T-helper 17 cell (primary cell): ENCODE measurements around the gene CLSTN2. TPM values are rescaled to one million over a fixed set of nuclear protein-coding genes. Genes with fewer than 3 reads are reported as not detected.

Experiments used
- ATAC-seq: fragments of 150-1000 bp; cut with Tn5 transposase; 2 replicates; pipeline ENCODE4 v1.10.0; 2021; ENCODE audit warnings: mild to moderate bottlenecking, moderate library complexity
- DNase-seq, 3 donors: peaks; one replicate each; pipeline versions ENCODE4 v3.0.0 to v3.0.0-alpha.2; 2020 to 2021
- H3K9me3 ChIP-seq: one replicate; pipeline ENCODE4 v1.7.0; 2013; ENCODE audit warnings: low read length, mild to moderate bottlenecking; ENCODE audit not compliant: control insufficient read depth, poor library complexity, severe bottlenecking
- H3K27ac Mint-ChIP-seq: one replicate; pipeline ENCODE4 v1.8.0; 2022; ENCODE audit warnings: mild to moderate bottlenecking, moderate library complexity, mixed read lengths
- H3K27me3 Mint-ChIP-seq: one replicate; pipeline ENCODE4 v1.8.0; 2022; ENCODE audit warnings: mixed read lengths
- H3K36me3 Mint-ChIP-seq: one replicate; pipeline ENCODE4 v1.8.0; 2022; ENCODE audit warnings: low read depth, mixed read lengths
- H3K4me1 Mint-ChIP-seq: one replicate; pipeline ENCODE4 v1.8.0; 2022; ENCODE audit warnings: mild to moderate bottlenecking, mixed read lengths
- H3K4me3 Mint-ChIP-seq: one replicate; pipeline ENCODE4 v1.8.0; 2022; ENCODE audit warnings: mild to moderate bottlenecking, moderate library complexity, mixed read lengths
- total RNA-seq, 4 donors: library from RNA in 2 of 4; stranded (reverse) in 2 of 4; gene quantifications; one replicate each; pipeline ENCODE4 v1.2.3 and lab custom pipeline; 2022 to 2026

Gene CLSTN2
- total RNA-seq, 2 donors from 2014 or later = not detected

DNA sequence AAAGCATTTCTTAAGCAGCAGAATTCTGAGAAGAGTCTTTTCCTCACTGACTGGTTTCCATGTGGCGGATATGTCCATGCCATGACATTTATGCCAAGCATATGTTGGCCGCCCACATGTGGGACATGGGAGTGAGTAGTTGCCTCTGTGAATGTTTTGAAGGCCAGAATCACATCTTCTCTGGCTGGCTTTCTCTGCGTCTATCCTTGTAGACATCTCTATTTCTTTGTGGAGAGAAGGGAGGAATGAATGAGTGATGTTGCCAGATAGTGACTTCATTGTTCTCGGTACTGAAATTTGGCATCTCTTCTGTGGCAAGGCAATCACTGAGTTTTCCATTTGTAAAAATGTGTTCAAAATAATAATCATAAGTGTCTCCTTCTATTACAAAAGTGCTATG lies 316.0 kb downstream of the CLSTN2 start:
- no peaks in the 10 kb centered on the region for H3K27me3 Mint-ChIP-seq
- no peak overlapping the region for H3K27ac Mint-ChIP-seq
- H3K36me3 Mint-ChIP-seq = no peaks in the 10 kb centered on the region
- H3K9me3 ChIP-seq = no peaks in the 10 kb centered on the region
- H3K4me3 Mint-ChIP-seq = no peak overlapping the region
- ATAC-seq (no peak), DNase-seq (no peak)
- H3K4me1 Mint-ChIP-seq = no peaks in the 10 kb centered on the region

DNA sequence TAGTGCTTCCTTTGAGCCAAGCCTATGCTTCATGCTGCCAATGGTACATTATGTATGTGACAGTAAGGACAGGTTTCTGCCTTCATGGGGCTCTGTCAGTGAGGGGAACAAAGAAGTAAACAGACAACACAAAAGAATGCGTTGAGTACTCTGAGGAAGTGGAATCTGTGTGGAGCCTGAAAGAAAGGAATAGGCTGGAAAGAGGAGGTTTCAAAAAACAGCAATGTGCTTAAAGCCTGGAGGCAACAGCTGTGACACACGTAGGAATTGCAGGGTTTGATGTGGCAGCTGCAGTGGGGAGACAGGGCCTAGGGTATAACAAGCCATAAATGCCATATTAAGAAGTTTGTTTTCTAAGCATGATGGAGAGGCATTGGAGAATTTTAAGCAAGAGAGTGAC lies 316.7 kb downstream of the CLSTN2 start:
- H3K27me3 Mint-ChIP-seq = no peaks in the 10 kb centered on the region
- no peak overlapping the region for H3K4me3 Mint-ChIP-seq
- H3K27ac Mint-ChIP-seq = no peak overlapping the region
- no peaks in the 10 kb centered on the region for H3K36me3 Mint-ChIP-seq
- no peaks in the 10 kb centered on the region for H3K4me1 Mint-ChIP-seq
- ATAC-seq = no peak
- H3K9me3 ChIP-seq = no peaks in the 10 kb centered on the region
- DNase-seq = no peak

DNA sequence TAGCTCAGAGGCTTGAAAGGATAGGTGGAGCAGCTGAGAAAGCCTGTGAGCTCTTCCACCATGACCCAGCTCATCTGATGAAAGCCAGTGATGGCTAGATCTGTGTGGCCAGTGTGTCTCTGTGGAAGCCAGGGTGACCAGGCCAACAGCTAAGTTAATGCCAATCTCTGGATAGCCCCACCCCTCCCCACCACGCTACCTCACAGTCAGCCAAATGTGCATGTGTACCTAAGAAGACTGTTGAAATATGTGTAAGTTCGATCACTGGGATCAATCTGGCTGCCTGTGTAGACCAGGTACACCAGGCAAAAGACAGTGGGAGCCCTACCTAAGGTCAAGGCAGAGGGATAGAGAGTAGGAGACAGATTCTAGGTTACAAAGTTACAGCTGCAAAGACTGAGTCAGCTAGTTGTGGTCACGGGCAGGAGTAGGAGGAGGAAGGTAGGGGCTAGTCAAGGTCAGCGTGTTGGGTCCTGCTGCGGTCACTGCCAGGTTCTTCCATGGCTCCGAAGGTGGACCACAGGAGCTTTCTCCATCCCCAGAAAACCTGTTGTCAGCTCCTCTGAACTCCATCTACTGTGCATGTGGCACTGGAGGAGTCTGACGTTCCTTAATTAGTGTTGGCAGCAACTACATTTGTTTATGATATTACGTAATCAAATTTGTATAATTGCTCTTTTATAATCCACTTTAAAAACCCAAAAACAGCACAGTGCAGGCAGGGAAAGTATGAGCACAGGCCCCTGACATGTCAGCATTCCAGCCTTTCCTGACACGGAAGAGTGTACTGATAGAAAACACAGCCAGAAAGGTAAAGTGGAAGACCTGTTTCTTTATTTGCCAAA lies 318.0 kb downstream of the CLSTN2 start:
- H3K36me3 Mint-ChIP-seq = no peaks in the 10 kb centered on the region
- ATAC-seq (no peak), DNase-seq (no peak)
- H3K9me3 ChIP-seq = no peaks in the 10 kb centered on the region
- no peaks in the 10 kb centered on the region for H3K4me1 Mint-ChIP-seq
- no peak overlapping the region for H3K27ac Mint-ChIP-seq
- H3K27me3 Mint-ChIP-seq = no peaks in the 10 kb centered on the region
- no peak overlapping the region for H3K4me3 Mint-ChIP-seq

DNA sequence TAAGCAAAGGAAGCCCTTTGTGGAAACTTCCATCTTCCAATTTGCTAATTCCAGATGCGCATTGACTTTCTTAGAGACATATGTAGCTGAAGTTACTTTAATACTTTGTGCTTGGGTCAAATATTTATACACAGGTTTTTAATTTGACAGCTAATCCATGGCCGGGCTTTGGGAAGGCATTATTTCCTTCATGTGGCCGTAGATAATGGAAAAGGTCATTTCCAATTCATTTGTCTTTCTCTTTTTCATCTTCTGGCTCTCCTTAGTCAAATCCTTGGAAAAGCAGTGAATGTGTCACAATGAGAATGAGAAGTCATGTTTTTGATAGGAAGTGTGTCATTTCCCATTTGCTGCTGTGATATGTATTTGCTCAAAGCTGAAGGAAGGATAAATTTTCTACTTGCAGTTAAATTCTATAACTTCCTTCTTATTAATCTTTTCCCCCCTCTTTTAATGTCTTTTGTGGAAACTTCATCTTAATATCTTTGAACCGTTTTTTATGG lies 323.3 kb downstream of the CLSTN2 start:
- H3K36me3 Mint-ChIP-seq = no peaks in the 10 kb centered on the region
- H3K27me3 Mint-ChIP-seq = no peaks in the 10 kb centered on the region
- H3K4me3 Mint-ChIP-seq = no peak overlapping the region
- ATAC-seq (no peak), DNase-seq (no peak)
- no peaks in the 10 kb centered on the region for H3K9me3 ChIP-seq
- H3K4me1 Mint-ChIP-seq = no peaks in the 10 kb centered on the region
- no peak overlapping the region for H3K27ac Mint-ChIP-seq

DNA sequence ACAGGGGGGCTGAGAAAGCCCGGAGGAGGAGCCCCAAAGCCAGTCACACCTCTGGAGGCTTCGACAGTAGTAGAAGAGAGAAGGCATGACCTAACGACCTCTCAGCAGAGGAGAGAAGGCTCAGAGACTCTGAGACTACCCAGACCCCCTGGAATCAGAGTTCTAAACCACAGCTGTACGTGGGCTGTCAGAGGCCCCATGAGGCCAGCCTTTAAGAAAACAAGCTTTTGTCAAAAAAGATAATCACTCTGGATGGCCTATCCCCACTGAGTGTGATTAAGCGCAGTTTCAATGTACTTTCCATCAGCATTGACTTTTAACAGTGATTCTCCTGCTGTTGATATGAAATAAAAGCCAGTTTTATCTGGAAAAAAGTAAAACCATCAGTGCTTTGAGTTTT lies 330.3 kb downstream of the CLSTN2 start:
- H3K9me3 ChIP-seq = no peaks in the 10 kb centered on the region
- DNase-seq (no peak), ATAC-seq (no peak)
- no peak overlapping the region for H3K4me3 Mint-ChIP-seq
- H3K27ac Mint-ChIP-seq = no peak overlapping the region
- H3K27me3 Mint-ChIP-seq = no peaks in the 10 kb centered on the region
- no peaks in the 10 kb centered on the region for H3K36me3 Mint-ChIP-seq
- no peaks in the 10 kb centered on the region for H3K4me1 Mint-ChIP-seq

DNA sequence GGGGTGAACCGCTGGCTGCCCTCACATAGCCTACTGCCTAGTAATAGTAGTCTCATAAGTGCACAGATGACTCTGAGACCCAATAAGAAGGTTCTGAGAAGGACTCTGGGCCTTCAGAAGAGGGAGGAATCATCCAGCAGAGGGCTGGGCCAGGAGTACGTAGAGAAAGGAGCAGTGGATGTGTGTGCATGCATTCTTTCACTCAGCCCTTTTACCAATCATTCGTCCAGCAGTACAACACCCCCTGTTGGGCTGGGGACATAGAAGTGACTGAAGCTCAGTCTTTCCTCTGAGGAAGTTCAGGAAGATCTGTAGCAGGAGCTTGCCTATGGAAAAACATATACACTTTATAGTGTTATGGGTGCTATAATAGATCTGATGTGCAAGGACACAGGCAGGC lies 333.1 kb downstream of the CLSTN2 start:
- DNase-seq (no peak), ATAC-seq (no peak)
- Mint-ChIP-seq H3K27me3 (no peaks in the 10 kb centered on the region), H3K4me3 (no peak overlapping the region), H3K36me3 (no peaks in the 10 kb centered on the region), H3K27ac (no peak overlapping the region), H3K4me1 (no peaks in the 10 kb centered on the region)
- no peaks in the 10 kb centered on the region for H3K9me3 ChIP-seq

DNA sequence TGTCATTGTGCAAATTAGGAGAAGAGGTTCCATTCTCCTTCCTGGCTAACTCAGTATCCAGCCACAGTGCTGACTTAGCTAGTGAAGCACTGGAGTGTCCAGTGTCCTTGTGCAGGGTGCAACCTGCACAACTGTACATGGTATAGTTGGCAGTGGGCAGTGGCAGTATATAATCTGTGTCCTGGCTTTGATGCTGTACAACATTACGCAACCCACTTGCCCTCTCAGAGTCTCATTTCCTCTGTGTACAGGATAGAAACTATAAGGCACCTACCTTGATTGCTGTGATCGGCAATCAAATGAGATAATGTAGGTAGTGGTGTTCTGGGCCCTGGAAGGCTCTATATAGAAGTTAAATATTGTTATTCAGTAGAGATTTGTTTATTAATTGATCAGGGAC lies 333.6 kb downstream of the CLSTN2 start:
- H3K4me1 Mint-ChIP-seq = no peaks in the 10 kb centered on the region
- no peak overlapping the region for H3K4me3 Mint-ChIP-seq
- ATAC-seq (no peak), DNase-seq (no peak)
- H3K27ac Mint-ChIP-seq = no peak overlapping the region
- no peaks in the 10 kb centered on the region for H3K27me3 Mint-ChIP-seq
- H3K36me3 Mint-ChIP-seq = no peaks in the 10 kb centered on the region
- no peaks in the 10 kb centered on the region for H3K9me3 ChIP-seq

DNA sequence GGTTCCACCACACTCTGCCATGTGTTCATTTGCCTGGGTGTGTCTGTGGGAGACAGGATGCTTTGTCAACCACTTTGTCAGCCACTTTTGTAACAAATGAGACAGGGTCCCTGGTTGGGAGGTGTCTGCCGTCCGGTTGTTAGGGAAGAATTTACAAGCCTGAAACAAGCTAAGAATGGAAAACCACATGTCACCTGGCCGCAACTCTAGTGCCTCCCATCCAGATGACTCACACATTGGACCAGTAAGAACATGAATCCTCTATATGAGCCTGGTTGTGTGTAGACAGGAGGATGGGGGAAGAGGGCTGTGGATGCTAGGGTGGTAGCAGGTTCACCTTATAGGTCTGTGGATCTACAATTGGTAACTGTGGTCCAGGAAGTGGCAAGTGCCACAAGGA lies 335.3 kb downstream of the CLSTN2 start:
- DNase-seq = no peak
- peaks cover 4% of the 10 kb centered on the region for H3K27me3 Mint-ChIP-seq
- no peak overlapping the region for H3K4me3 Mint-ChIP-seq
- no peak overlapping the region for H3K27ac Mint-ChIP-seq
- H3K4me1 Mint-ChIP-seq = no peaks in the 10 kb centered on the region
- no peaks in the 10 kb centered on the region for H3K9me3 ChIP-seq
- no peak for ATAC-seq
- H3K36me3 Mint-ChIP-seq = peaks cover 2% of the 10 kb centered on the region

DNA sequence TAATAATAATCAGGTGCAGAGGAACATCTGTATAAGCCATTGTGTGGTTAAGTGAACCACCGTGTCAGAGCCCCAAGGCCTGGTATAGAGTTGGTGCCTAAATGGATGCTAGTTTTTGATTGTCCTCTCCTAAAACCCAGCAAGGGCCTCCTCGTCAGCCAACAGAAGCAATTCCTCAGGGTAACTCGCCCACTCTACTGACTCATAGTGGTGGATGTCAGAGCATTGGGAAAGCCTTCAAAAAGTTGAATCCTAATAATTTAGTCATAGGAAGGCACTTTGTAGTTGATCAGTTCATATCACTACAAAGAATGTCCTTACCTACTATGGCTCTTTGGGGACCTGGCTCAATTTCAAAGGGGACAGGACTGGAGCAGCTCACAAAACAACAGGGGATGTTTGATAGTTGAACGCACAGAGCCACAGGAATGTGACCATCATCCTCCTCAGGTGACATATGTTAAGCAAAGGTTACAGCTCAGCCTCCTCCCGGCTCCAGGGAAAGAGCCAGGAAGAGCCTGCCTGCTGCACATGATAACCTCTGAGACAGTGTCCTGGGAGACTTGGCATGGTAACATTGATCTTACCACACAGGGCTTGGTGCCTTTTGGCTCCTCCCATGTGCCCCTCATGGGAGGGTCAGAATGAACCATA lies 338.7 kb downstream of the CLSTN2 start:
- no peak for ATAC-seq
- H3K27ac Mint-ChIP-seq = no peak overlapping the region
- DNase-seq = no peak
- H3K36me3 Mint-ChIP-seq = peaks cover 2% of the 10 kb centered on the region
- no peaks in the 10 kb centered on the region for H3K9me3 ChIP-seq
- H3K27me3 Mint-ChIP-seq = peaks cover 4% of the 10 kb centered on the region
- H3K4me1 Mint-ChIP-seq = no peaks in the 10 kb centered on the region
- H3K4me3 Mint-ChIP-seq = no peak overlapping the region

DNA sequence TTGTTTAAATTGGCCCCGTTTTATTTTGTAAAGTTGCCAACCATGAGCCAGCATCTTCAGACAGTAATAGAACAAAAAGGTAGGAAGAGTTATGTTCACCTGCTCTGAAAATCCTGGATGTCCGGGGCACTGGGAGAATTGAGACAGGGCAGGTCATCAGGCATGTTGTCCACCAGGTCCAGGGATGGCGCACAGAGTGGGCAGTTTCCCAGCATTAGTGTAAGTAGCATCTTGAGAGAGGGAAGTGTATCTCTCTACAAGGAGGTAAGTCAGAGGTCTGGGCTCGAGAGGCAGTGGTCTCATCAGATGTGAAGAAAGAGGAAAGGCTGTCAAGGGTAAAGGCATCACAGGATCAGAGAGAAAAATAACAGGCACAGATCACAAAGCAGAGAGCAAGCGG lies 339.4 kb downstream of the CLSTN2 start:
- Mint-ChIP-seq H3K36me3 (peaks cover 2% of the 10 kb centered on the region), H3K4me3 (no peak overlapping the region)
- DNase-seq = no peak

DNA sequence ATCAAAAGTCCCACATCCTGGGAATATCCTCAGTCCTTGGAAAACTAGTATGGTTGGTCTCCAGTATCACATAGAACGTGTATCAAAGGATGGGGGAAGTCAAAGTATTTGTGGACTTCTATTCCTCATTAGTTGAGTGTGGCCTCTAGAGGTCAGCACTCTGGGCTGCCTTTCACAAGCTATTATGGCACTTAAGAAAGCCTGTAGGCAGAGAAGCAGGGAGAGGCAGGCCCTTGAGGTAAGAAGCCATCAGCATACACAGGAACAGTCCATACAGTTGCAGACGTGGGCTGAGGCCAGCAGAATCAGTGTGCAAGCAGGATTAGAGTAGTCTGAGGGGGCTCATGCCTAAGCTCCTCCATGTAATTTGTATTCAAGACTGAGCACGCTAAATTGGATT lies 341.7 kb downstream of the CLSTN2 start:
- no peak overlapping the region for H3K4me3 Mint-ChIP-seq
- H3K4me1 Mint-ChIP-seq = no peaks in the 10 kb centered on the region
- H3K9me3 ChIP-seq = no peaks in the 10 kb centered on the region
- peaks cover 2% of the 10 kb centered on the region for H3K36me3 Mint-ChIP-seq
- peaks cover 15% of the 10 kb centered on the region for H3K27me3 Mint-ChIP-seq
- H3K27ac Mint-ChIP-seq = no peak overlapping the region
- ATAC-seq (no peak), DNase-seq (no peak)

More for the DNA sequence above, 339.4 kb downstream of the CLSTN2 start:
- peaks cover 4% of the 10 kb centered on the region for H3K27me3 Mint-ChIP-seq
- H3K9me3 ChIP-seq = no peaks in the 10 kb centered on the region
- H3K4me1 Mint-ChIP-seq = no peaks in the 10 kb centered on the region
- ATAC-seq = no peak
- no peak overlapping the region for H3K27ac Mint-ChIP-seq

DNA sequence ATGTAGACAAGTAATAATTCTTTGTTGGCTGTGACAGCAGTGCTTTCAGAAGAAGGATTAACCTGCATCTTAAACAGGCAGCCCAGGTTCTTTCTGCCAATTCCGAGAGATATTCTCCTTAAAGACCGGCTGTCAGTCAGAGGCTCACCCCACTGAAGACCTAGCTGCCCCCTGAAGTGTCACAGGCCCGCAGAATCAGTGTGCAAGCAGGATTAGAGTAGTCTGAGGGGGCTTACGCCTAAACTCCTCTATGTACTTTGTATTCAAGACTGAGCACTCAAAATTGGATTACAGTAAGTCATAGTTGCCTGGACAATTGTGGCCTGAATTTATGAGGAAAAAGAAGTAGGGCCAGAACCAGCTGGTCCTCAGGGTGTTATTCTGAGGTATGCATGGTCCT lies 342.9 kb downstream of the CLSTN2 start:
- ATAC-seq (no peak), DNase-seq (no peak)
- Mint-ChIP-seq H3K27me3 (peaks cover 15% of the 10 kb centered on the region), H3K4me3 (no peak overlapping the region), H3K4me1 (no peaks in the 10 kb centered on the region), H3K27ac (no peak overlapping the region), H3K36me3 (peaks cover 2% of the 10 kb centered on the region)
- H3K9me3 ChIP-seq = no peaks in the 10 kb centered on the region

DNA sequence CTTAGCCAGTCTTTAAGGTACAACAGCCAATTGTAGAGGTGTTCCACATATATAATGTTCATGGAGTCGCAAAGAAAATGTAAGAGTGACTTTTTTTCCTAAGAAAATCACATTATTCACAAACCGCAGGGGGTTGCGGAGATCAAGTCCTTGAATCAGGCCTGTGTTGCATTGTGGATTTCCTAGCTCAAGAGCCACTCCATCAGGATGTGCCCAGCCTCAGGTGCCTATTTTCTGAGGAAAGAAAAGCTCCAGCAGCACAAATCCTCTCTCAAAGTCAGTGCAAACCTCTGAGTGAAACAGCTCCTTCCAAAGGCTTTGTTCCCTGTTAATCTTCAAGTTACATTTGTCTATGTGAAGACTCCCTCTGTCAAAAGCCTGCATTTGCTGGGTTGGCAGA lies 349.4 kb downstream of the CLSTN2 start:
- H3K36me3 Mint-ChIP-seq = no peaks in the 10 kb centered on the region
- no peaks in the 10 kb centered on the region for H3K9me3 ChIP-seq
- DNase-seq (no peak), ATAC-seq (no peak)
- peaks cover 14% of the 10 kb centered on the region for H3K27me3 Mint-ChIP-seq
- H3K27ac Mint-ChIP-seq = no peak overlapping the region
- no peaks in the 10 kb centered on the region for H3K4me1 Mint-ChIP-seq
- H3K4me3 Mint-ChIP-seq = no peak overlapping the region

DNA sequence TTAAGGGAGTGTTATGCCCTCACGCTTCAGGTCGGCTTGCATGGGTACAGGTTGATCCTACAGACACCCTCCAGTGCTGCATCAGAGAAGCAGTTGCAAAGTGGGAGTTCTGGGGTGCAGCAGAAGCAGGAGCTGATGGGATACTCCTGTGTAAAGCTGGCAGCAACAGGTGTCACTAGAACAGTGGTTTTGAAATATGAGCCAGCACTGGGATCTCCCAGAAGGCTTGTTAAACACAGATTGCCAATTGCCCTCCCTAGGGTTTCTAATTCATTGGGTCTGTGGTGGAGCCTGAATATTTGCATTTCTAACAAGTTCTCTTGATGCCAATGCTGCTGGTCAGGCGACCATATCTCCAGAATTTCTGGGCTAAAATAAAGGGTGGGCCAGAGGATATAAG lies 350.4 kb downstream of the CLSTN2 start:
- no peak overlapping the region for H3K27ac Mint-ChIP-seq
- H3K36me3 Mint-ChIP-seq = no peaks in the 10 kb centered on the region
- peaks cover 10% of the 10 kb centered on the region for H3K27me3 Mint-ChIP-seq
- H3K9me3 ChIP-seq = no peaks in the 10 kb centered on the region
- ATAC-seq (no peak), DNase-seq (no peak)
- no peaks in the 10 kb centered on the region for H3K4me1 Mint-ChIP-seq
- H3K4me3 Mint-ChIP-seq = no peak overlapping the region
